Glomerular visceral epithelial cell (primary cell): ENCODE measurements around the gene TYW1.
A peak's percentile ranks its signal among the peaks of the same experiment; 100 is the strongest.
"Not testable (repeated sequence)": the region's sequence is repeated elsewhere in the genome, so short reads cannot be mapped to it uniquely, and the experiment has no call there.

Source experiments
- DNase-seq: peaks from one replicate; pipeline ENCODE4 v3.0.0-alpha.2; 2016; ENCODE audit errors: extremely low spot score

Gene TYW1

DNA sequence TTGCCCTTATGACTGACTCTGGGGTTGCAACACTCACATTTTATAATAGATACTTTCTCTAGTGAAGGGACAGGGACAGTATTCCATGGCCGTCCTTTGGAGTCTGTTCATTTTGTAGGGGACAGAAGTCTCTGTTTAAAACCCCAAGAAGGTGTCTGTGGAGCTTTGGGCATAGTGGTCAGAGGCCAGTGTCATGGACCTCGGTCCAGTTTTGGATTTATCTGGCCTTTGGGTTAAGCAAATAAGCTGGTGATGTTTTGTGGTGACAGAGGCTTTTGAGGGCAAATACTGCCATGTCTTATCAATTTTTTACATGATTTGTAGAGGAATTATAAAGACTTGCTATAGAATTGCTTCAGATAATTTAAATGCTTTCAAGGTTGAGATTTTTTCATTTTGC is 50.2 kb downstream of the TYW1 start:
- not testable (repeated sequence) for DNase-seq

DNA sequence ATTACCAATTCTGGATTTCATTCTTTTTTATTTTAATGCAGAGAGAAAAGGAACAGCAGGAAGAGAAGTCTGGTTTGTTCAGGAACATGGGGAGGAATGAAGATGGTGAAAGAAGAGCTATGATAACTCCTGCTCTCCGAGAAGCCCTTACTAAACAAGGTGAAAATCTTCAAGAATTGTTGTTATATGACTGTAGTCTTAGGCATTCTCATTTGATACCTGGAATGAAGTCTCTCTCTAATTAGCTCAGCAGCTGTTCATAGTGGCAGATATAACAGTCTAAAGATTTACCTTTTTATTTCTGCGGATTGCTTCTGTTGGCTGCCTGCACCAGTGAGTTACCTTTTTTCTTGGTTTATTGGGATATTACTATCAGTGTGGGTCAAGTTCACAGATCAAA is 53.3 kb downstream of the TYW1 start:
- DNase-seq: not testable (repeated sequence)

DNA sequence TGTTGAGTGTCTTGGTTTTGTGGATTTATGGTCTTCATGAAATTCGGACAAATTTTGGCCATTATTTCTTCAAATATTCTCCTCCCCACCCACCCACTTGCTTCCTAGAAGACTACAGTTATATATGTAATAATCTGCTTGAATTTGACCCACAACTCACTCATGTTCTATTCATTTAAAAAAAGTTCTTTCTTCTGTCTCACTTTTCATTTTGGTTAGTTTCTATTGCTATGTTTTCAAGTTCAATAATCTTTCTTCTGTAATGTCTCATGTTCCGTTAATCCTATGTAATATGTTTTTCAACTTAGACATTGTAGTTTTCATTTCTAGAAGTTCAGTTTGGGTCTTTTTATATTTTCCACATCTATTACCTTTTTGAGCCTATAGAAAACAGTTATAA is 55.5 kb downstream of the TYW1 start:
- DNase-seq: not testable (repeated sequence)

DNA sequence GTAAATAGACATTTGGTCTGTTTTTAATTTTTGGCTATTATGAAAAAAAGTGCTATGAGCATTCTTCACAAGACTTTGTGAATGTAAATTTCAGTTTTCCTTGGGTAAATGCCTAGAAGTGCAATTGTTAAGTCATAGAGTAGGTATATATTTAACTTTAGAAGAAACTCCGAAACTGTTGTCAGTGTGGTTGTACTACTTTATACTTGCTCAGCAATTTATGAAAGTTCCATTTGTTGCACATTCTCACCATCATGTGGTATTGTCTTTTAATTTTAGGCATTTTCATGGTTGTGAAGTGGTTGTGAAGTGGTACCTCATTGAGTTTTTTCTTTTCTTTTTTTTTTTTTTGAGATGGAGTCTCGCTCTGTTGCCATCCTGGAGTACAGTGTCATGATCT is 60.0 kb downstream of the TYW1 start:
- DNase-seq: no peak

DNA sequence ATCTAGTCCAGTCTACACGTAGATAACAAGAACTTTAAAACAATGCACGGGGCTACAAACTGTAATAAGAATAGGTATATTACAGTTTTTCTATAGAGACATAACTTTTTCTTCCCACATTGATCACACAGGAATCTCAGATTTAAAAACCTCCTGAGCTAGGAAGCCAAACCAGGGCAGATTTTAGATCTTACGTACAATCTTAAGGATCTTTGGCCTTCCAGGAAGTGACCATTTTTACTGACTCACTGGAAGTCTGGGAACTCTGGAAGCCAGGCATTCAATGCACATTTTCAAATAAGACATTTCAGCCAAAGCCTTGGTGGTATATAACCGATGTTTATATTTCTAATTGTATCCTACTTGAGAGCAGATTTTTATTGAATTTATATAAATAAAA is 64.7 kb downstream of the TYW1 start:
- DNase-seq: not testable (repeated sequence)

DNA sequence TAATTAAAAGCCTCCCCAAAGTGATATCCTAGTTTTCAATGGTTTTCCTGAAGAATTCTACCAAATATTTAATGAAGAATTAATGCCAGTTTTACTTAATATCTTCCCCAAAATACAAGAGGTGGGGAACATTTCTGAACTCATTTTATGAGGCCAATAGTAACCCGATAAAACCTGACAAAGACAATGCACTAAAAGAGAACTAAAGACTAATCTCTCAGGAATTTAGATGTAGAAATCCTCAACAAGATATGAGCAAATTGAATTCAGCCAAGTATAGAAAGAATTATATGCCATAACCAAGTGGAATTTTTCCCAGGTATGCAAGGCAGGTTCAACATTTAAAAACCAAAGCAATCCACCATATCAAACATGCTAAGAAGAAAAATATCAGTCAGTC is 66.2 kb downstream of the TYW1 start:
- DNase-seq: not testable (repeated sequence)

DNA sequence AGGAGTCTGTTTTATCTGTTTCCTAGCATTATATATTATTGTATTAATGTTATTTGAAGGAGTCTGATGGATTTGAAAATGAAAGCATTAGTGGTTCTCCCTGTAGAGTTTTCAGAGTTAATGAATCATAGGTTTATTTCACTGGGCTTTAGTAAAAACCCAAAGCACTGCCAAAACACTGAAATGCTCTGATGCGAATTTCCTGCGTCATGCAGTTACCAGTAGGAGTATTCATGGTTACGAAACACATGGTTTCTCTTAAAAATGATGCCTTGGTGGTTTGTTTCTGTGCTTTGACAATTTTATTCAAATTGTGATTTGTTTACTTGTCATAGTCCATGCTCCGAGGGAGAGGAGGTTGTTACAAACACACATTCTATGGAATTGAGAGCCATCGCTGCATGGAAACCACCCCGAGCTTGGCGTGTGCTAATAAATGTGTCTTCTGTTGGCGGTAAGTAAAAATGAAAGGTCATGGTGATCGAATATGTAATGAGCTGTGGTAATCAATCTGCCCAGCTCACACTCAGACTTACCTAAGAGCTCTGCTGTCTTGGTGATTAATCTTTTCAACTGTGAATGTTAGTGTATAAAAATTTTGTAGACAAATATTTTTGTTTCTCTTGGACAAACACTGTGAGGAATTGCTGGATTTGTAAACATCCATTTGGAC is 70.5 kb downstream of the TYW1 start:
- peak; percentile 38 for DNase-seq

DNA sequence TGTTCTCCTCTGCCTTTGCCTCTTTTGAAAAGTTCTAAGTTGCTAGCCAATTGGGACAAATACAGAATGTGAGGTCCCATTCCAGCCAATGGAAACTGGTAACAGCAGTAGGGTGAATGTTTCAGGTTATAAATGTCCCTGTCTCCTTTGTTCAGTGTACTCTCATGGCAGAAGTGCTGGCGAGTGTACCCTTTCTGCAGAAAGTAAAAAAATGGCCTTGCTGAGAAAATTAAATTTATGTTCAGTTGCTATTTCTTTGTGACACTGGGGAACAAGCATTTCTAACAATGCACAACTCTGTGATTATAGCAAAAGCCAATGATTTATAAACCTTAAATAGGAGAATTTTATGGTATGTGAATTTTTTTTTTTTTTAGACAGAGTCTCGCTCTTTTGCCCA is 79.5 kb downstream of the TYW1 start:
- DNase-seq: not testable (repeated sequence)

DNA sequence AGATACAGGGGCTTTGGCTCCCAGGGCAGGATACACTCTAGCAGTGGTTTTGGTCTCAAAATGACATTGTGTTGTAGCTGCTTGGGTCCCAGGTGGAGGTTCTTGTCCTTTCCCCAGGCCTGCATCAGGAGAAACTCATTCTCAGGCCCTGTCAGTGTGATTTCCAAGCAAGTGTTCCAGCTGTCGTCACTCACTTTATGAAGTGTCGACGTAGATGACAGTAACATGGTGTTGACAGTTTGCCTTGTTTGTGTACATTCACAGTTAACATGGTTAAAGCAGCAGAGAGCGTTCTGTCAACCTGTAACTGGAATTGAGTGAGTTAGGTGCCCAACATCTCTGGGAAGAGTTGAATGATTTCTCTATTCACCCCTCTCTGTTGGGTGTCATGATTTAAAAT is 86.2 kb downstream of the TYW1 start:
- not testable (repeated sequence) for DNase-seq

DNA sequence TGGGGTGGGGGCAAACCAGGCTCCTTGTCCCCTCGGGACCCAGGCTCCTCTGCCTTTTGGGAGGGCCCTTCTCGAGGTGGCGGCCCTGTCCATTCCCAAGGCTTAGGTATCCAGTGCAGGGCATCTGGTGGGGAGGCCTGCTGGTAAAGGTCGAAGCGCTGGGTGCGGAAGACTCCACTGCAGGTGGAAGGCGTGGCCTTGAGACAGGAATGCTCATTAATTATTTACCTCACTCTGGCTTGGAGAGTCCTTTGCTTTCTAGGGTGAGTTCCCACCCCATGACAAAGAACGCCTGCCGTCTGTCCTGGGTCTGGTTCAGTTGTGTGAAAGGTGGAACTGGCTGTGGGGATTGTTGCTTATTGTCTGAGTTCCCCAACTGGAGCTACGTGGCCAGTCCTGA is 92.6 kb downstream of the TYW1 start:
- DNase-seq: not testable (repeated sequence)

DNA sequence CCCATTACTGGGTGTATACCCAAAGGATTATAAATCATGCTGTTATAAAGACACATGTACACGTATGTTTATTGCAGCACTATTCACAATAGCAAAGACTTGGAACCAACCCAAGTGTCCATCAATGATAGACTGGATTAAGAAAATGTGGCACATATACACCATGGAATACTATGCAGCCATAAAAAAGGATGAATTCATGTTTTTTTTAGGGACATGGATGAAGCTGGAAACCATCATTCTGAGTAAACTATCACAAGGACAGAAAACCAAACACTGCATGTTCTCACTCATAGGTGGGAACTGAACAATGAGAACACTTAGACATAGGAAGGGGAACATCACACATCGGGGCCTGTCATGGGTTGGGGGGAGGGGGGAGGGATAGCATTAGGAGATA is 94.4 kb downstream of the TYW1 start:
- not testable (repeated sequence) for DNase-seq

DNA sequence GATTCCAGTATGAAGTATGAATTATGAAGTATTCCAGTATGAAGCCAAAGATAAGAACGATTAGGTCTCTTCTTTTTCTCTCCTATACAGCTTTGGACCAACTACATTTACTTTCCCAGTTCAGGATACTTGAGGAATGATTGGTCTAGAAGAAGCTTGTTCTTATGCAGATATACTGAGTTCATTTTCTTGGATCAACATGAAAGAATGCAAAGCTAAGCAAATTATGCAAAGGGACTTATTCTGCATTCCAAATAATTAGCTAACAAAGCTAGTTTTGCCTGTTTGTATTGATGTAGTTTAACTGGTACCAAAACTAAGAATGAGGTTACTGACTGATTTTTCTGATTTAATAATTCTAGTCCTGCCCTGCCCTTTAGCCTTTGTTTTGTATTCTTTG is 101.4 kb downstream of the TYW1 start:
- DNase-seq: not testable (repeated sequence)

DNA sequence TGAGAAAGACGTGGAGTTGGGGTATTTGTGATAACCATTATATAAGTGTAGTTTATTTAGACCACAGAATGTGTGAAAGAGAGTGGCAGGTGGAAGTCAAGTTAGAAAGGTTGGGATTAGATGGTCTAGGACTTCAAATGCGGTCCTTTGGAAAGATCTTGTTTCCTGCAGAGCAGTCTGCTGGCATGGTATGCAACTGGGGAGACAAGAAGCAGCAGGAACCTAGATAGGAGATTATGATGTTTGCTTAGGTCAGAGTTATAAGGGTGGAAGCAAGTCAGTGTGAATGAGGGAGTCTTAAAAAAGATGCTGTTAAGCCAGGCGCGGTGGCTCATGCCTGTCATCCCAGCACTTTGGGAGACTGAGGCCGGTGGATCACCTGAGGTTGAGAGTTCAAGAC is 102.8 kb downstream of the TYW1 start:
- not testable (repeated sequence) for DNase-seq

DNA sequence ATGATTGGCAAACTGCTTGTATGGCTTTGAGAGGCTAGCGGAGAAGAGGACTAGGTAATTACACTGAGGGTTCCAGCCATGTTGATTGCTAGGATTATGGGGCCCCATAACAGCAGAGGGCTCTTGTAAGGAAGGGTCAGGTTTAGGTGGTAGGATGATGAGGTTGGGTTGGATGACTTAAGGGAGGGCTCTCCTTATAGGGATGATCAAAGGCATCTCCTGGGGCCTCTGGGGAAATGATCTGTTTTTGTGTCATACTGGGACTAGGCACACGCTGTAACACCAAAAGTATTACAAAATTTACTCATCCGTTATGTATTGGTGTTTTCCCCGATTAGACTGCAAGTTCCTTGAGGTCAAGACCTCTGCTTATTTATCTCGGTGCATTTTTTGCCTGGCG is 103.4 kb downstream of the TYW1 start:
- DNase-seq: not testable (repeated sequence)

DNA sequence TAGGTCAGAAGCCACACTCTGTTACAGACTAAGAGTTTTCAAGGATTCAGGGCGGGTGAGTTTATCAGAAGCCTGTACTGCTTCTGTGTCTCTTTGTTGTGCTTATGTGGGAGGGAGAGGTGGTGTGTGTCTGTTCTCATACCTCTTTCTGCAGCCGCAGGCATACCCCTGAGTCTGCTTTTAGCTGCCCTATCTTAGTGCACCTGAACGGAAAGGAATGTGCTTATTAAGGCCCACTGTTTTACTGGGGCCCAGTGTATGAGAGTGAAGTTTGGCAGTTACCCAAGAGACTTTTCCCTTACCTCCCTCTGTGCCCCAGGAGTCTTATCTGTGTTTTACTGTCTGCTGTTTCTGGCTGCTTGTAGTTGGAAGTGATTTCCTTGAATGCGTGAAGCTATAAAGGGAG is 104.3 kb downstream of the TYW1 start:
- DNase-seq: no peak

DNA sequence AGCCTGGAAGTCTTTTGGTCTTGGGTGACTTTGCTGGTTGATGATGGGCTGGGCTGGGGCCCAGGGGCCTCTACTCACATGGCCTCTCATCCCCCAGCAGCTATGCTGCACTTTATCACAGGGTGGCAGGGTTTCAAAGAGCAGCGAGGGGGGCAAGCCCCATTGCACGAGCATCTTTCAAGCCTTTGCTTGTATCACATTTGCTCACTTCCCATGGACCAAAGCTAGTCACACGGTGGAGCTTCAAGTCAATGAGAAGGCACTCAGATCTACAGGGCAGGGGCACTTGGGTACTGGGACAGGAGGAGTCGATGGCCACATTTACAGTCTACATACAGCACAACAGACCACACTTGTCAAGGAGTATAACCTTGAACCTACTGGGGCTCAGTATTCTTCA is 108.3 kb downstream of the TYW1 start:
- DNase-seq: not testable (repeated sequence)

DNA sequence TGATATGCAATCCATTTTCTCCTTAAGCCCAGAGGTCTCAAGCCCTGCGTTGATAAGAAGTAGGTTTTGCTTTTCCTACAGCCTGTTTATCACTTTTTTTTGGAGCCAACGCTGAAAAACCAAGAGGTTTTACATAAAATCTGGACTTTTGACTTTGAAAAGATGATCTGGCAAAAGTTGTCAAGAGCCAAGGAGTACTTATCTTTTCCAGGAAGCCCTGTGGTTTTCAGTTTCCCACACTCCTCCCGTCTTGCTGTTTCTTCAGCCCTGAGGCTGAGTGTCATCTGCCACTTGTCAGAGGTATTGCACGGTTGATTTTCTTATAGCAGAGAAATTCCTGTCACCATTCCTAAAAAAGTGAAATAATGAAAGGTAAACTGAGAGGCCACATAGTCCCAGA is 108.7 kb downstream of the TYW1 start:
- peak; percentile 1 for DNase-seq

DNA sequence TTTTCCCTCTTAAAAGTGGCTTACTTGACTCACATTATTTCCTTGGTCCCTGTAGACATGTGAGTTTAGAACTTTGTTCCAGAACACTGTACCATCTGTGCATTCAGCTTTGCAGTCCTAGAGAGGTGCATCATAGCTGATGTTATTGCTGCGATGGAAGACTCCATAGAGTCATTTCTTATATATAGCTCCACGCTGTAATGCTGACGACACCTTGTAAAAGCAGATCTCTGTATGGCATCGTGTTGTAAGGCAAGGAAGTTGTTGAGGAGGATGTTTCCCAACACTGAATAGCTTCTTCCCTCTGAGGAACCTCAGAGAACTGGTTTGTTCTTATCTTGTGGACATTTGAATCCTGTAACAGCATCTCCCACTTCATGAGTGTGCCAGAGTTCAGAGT is 109.6 kb downstream of the TYW1 start:
- not testable (repeated sequence) for DNase-seq

DNA sequence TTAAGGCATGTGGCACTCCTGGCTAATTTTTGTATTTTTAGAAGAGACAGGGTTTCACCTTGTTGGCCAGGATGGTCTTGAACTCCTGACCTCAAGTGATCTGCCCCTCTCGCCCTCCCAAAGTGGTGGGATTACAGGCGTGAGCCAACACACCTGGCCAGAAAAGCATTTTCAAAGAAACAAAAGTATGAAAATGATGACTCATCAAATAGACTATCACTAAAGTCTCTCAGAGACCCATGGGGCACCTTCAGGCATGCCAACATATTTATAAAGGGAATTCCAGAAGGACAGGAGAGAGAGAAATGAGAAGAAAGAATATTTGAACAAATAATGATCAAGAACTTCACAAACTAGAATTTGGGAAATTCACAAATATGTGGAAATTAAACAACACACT is 114.7 kb downstream of the TYW1 start:
- DNase-seq: not testable (repeated sequence)

DNA sequence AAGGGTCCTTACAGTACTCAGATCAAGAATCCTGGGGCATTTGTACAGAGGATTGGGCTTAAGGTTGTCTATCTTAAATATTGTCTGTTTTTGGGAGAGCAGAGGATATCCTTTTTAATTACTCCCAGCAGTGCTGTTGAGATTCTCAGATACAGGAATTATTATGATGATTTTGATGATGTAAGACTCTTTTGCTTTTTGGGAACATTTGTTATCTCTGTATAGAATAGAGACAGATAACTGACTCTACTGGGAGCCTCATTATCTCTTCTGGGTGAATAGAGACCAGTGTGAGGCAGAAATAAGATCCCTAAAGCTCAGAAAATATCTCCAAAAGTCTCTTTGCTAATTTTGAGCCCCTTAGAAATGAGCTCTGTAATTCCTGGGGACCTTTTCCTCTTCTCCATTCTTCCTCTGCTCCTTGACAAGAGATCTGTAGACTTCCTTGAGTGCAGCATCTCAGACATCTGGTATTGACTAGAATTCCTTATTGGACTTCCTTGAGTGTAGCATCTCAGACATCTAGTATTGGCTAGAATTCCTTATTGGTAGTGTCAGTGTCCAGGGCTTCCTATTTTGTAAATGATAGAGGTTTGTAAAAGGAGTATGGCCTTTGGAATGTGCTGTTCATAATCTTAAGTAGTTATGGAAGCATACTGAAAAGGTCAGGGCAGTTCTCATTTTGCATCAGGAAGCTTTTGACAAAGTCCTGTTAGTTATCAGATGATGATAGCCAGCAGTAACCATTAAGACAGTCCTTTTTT is 118.0 kb downstream of the TYW1 start:
- not testable (repeated sequence) for DNase-seq

DNA sequence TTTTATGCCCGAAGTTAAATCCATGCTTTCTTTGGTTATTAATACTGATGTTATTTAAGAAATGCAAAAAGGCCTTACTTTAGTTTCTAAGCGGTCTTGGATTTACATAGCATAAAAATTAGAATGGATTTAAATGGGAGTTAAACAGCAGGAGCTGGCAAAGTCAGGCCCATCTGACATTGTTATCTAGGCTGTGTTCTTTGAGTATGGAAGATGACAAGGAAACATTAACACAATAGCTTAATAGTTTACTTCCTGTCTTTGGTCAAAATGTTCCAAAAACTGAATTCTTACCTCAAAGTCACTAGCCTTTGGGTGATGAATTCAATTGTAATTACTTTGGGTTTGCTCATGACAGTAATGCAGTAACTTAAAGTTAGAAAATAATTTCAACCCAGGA is 123.9 kb downstream of the TYW1 start:
- DNase-seq: not testable (repeated sequence)

DNA sequence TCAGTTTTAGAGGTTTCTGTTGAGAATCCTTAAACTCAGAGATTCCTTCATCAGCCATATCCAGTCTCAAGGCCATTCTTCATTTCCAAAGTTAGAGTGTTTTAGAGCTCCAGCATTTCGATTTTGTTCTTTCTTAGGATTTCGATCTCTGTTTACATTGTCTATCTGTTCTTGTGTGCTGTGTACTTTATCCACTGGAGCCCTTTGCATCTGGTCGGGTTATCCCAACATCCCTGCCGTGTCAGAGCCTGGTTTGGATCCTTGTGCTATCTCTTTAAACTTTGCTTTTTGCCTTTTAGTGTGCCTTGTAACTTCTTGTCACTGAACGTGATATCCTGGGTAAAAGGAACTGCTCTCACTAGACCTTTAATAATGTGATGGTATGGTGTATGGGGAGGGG is 131.6 kb downstream of the TYW1 start:
- not testable (repeated sequence) for DNase-seq

DNA sequence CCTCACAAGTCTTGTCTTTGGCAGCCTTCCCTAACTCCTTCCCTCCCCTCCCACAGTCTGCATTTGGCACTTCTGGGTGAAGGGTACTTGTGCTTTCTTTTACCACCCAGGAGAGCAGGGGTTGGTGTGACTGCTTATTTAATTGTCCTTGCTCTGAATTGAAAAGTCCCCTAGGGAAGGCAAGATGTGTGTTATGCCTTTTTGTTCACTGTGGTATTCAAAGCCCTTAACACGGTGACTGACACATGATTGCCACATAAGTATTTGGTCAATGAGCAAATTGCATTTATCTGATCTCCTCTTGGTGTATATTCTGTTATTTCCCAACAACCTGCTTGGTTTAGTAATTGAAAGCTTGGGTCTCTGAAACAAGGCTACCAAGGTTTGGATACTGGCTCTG is 134.1 kb downstream of the TYW1 start:
- not testable (repeated sequence) for DNase-seq
